Kidney (tissue), 14 donors: ENCODE measurements around the gene ELAPOR1. TPM values are rescaled to one million over a fixed set of nuclear protein-coding genes. Genes with fewer than 3 reads are reported as not detected.

Experiments used
- DNase-seq, 5 donors: peaks; one replicate each; pipeline ENCODE4 v3.0.0-alpha.2; 2013 to 2020
- FAIRE-seq: peaks from 2 replicates; lab custom pipeline; 2012; peaks lifted over from hg19 to GRCh38; lab: Jason Lieb, UNC
- H3K27ac ChIP-seq, 2 donors: one replicate each; pipeline ENCODE4 v1.7.0; 2013; ENCODE audit warnings: low read depth in 2 of 2, low read length in 2 of 2, inconsistent platforms in 1 of 2
- H3K27me3 ChIP-seq: one replicate; pipeline ENCODE4 v1.7.1; 2013; ENCODE audit warnings: low read length, inconsistent platforms; ENCODE audit not compliant: control insufficient read depth, insufficient read depth
- H3K36me3 ChIP-seq, 3 donors: one replicate each; pipeline versions ENCODE4 v1.7.0 to v1.7.1; 2013; ENCODE audit warnings: low read length in 3 of 3, control low read depth in 1 of 3, inconsistent platforms in 1 of 3; ENCODE audit not compliant: insufficient read depth in 3 of 3, control insufficient read depth in 2 of 3
- H3K4me1 ChIP-seq, 3 donors: one replicate each; pipeline versions ENCODE4 v1.7.0 to v1.7.1; 2013; ENCODE audit warnings: low read length in 3 of 3, inconsistent platforms in 1 of 3, low read depth in 1 of 3; ENCODE audit not compliant: control insufficient read depth in 2 of 3, insufficient read depth in 2 of 3
- H3K4me3 ChIP-seq, 3 donors: one replicate each; pipeline versions ENCODE4 v1.7.0 to v1.8.1; 2013; ENCODE audit warnings: low read length in 3 of 3, control low read depth in 1 of 3, inconsistent platforms in 1 of 3
- H3K9ac ChIP-seq, 3 donors: one replicate each; pipeline versions ENCODE4 v1.7.0 to v1.7.1; 2013; ENCODE audit warnings: low read length in 3 of 3, control low read depth in 1 of 3, inconsistent platforms in 1 of 3
- H3K9me3 ChIP-seq, 3 donors: one replicate each; pipeline versions ENCODE4 v1.7.0 to v1.7.1; 2013; ENCODE audit warnings: low read length in 3 of 3, control low read depth in 1 of 3, inconsistent platforms in 1 of 3; ENCODE audit not compliant: control insufficient read depth in 2 of 3, insufficient read depth in 1 of 3
- intact Hi-C: fragments of 100-400 bp; cut with DNase I; formaldehyde crosslinking; loops from one replicate; pipeline ENCODE4 v1.11.1; 2022
- polyA plus RNA-seq: library from polyadenylated mRNA; stranded (reverse); fragments of 350-450 nt; fragmentation: Illumina TruSeq; extraction: RNeasy Lipid Tissue Mini Kit (QIAGEN cat#74804); gene quantifications from one replicate; pipeline ENCODE4 v1.2.3, GENCODE V29; 2014; ENCODE audit warnings: low read depth, low replicate concordance; ENCODE audit not compliant: insufficient read depth
- total RNA-seq: library from RNA; stranded (reverse); fragmentation: NEBNext Ultra II Directional; extraction: Animal tissue kit (Norgen Biotek cat#: 25700); gene quantifications from one replicate; pipeline ENCODE4 v1.2.1, GENCODE V29; 2021
- TF ChIP-seq, protein P1 (sequence below): IDR thresholded peaks from 3 replicates; pipeline ENCODE4 v1.5.1; 2012; ENCODE audit warnings: mild to moderate bottlenecking, moderate library complexity, borderline replicate concordance; ENCODE audit not compliant: insufficient read depth; ENCODE audit errors: extremely low read depth
- donor health status: control.
- donor health status: control.
- donor health status: control.
- donor health status: control.
- donor health status: control.
- donor health status: DM: yes; HTN: yes; CAD: no.
- donor health status: Normal renal cell carcinoma (clear cell type).

ELAPOR1 gene
- total and polyA plus RNA-seq, 2 donors from 2014 or later = 0.28 to 1.3 TPM

GRCh38 chr1:109160071-109160840 lies 46.3 kb downstream of the ELAPOR1 start:
- Histone ChIP-seq H3K9ac (no peak overlapping the region), H3K27ac (no peak overlapping the region), H3K4me1 (peaks cover 2 to 9% (median 4%) of the 10 kb centered on the region in 3 donors), H3K4me3 (no peak overlapping the region), H3K36me3 (no peaks in the 10 kb centered on the region), H3K27me3 (no peaks in the 10 kb centered on the region), H3K9me3 (no peaks in the 10 kb centered on the region)
- intact Hi-C loops = no loop called here
- no peak for DNase-seq
- TF ChIP-seq, protein P1, sequence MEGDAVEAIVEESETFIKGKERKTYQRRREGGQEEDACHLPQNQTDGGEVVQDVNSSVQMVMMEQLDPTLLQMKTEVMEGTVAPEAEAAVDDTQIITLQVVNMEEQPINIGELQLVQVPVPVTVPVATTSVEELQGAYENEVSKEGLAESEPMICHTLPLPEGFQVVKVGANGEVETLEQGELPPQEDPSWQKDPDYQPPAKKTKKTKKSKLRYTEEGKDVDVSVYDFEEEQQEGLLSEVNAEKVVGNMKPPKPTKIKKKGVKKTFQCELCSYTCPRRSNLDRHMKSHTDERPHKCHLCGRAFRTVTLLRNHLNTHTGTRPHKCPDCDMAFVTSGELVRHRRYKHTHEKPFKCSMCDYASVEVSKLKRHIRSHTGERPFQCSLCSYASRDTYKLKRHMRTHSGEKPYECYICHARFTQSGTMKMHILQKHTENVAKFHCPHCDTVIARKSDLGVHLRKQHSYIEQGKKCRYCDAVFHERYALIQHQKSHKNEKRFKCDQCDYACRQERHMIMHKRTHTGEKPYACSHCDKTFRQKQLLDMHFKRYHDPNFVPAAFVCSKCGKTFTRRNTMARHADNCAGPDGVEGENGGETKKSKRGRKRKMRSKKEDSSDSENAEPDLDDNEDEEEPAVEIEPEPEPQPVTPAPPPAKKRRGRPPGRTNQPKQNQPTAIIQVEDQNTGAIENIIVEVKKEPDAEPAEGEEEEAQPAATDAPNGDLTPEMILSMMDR = no peak
- no peak for FAIRE-seq

DNA sequence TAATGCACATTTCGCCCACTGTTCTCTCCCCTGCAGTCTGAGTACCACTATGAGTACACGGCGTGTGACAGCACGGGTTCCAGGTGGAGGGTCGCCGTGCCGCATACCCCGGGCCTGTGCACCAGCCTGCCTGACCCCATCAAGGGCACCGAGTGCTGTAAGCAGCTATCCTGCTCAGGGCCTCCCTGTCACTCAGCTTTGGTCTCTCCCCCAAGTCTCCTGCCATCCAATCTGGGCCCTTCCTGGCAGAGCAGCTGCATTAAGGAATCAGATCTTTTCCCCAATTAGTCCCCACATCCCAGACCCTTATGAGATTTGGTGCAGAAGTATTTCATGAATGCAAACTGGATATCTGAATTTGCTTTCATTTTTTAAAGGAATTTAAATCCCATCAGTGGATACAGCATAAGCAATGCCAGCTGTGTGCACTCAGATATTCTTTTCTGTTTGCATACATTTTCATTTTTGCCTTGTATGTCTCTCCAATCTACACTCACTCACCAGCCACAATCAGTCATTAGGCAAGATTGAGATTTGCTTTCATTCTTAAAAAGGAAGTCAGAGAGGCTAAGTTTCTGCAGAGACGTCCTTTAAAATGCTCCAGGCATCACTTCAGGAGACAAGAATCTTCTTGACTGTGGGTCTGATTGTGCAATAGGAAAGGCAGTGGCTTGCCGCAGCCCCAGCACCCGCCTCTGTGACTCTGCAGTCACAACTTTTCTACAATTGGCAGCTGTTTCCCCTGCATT lies 48.1 kb downstream of the ELAPOR1 start:
- no peak for FAIRE-seq
- Histone ChIP-seq H3K27me3 (no peaks in the 10 kb centered on the region), H3K27ac (peak overlapping the region in 1 of 2 donors; percentile 15), H3K9me3 (no peaks in the 10 kb centered on the region), H3K9ac (no peak overlapping the region), H3K4me3 (peak overlapping the region in 1 of 3 donors; percentile 11), H3K36me3 (no peaks in the 10 kb centered on the region), H3K4me1 (peaks cover 2 to 9% (median 4%) of the 10 kb centered on the region in 3 donors)
- TF ChIP-seq, protein P1 = no peak
- intact Hi-C loops = no loop called here
- DNase-seq = peak; percentile 46 to 77 (median 60)

DNA sequence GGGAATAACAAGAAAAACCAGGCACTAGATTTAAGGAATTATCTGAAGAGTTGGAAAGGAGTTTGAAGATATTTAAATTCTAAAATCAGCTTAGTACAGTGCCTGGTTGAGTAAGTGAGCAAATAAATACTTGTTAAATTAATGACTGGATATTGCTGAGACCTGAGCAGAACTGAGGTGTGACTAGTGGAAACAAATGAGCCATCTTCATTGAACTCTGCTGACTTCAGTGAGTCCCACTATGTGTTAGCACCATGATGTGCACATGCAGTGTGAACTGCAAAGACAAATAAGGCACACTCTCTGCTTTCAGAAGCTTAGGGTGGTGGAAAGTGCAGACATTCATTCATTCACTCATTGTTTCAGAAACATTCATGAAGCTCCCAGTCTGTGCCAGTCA lies 48.7 kb downstream of the ELAPOR1 start:
- no peaks in the 10 kb centered on the region for H3K27me3 ChIP-seq
- H3K27ac ChIP-seq = no peak overlapping the region
- peaks cover 2 to 9% (median 4%) of the 10 kb centered on the region in 3 donors for H3K4me1 ChIP-seq
- intact Hi-C loops = no loop called here
- TF ChIP-seq, protein P1 = no peak
- DNase-seq = no peak
- no peak overlapping the region for H3K9ac ChIP-seq
- H3K9me3 ChIP-seq = no peaks in the 10 kb centered on the region
- FAIRE-seq = no peak
- H3K4me3 ChIP-seq = no peak overlapping the region
- no peaks in the 10 kb centered on the region for H3K36me3 ChIP-seq
